GM12891 (cell line): ENCODE data around the gene HBZ.

Source experiments
- PAX5 ChIP-seq: IDR thresholded peaks from 2 replicates; pipeline ENCODE4 v1.6.1; 2011; ENCODE audit warnings: low read length, moderate library complexity, mild to moderate bottlenecking; ENCODE audit not compliant: insufficient read depth, severe bottlenecking
- POLR2A ChIP-seq: IDR thresholded peaks from 2 replicates; pipeline ENCODE4 v1.6.1; 2011; ENCODE audit warnings: low read depth, low read length, control low read depth
- POLR2AphosphoS5 ChIP-seq: IDR thresholded peaks from 2 replicates; pipeline ENCODE4 v1.6.1; 2011; ENCODE audit warnings: low read depth, low read length, control low read depth
- POU2F2 ChIP-seq: IDR thresholded peaks from 2 replicates; pipeline ENCODE4 v1.6.1; 2011; ENCODE audit warnings: low read depth, mild to moderate bottlenecking, control low read depth, low read length, moderate library complexity
- SPI1 ChIP-seq: IDR thresholded peaks from 2 replicates; pipeline ENCODE4 v1.6.1; 2011; ENCODE audit warnings: low read depth, low read length, control low read depth
- TAF1 ChIP-seq: IDR thresholded peaks from 2 replicates; pipeline ENCODE4 v1.6.1; 2011; ENCODE audit warnings: low read depth, low read length, control low read depth

GRCh38 chr16:162271-162991 lies 10.0 kb downstream of the HBZ start:
- TF ChIP-seq POLR2A (no peak), PAX5 (no peak), TAF1 (no peak), POLR2AphosphoS5 (no peak), SPI1 (no peak), POU2F2 (no peak)
